ENCODE data around the gene MTHFD1L. TPM values are rescaled to one million over a fixed set of nuclear protein-coding genes. Genes with fewer than 3 reads are reported as not detected.

The MTHFD1L gene
- total and polyA plus RNA-seq, 11 donors, result 1.1 to 13.2 (median 4.2) TPM

- Histone ChIP-seq H3K4me3 (no peak overlapping the region), H3K27ac (peak overlapping the region in 3 of 12 donors; percentile 24 to 54 (median 43)), H3K4me1 (peaks cover 0 to 17% (median 8%) of the 10 kb centered on the region in 12 donors), H3K9me3 (no peaks in the 10 kb centered on the region), H3K27me3 (no peaks in the 10 kb centered on the region), H3K36me3 (no peaks in the 10 kb centered on the region)
- intact Hi-C loops (cut with DNase I), result no loop called here
- ATAC-seq (no peak), DNase-seq (no peak)
- TF ChIP-seq CTCF (IDR thresholded peaks at IDR 0.05) (no peak), POLR2A (IDR thresholded peaks at IDR 0.05) (no peak)
- WGBS, 4 donors, result 79 to 100% (median 95%) methylated on average over 3 of the region's 3 CpGs
Observed at GRCh38 chr6:151088963-151089362, 223.5 kb downstream of the MTHFD1L start.

GRCh38 chr6:151089978-151090377 is 224.5 kb downstream of the MTHFD1L start:
- TF ChIP-seq CTCF (IDR thresholded peaks at IDR 0.05) (no peak), POLR2A (IDR thresholded peaks at IDR 0.05) (no peak)
- no peaks in the 10 kb centered on the region for H3K9me3 ChIP-seq
- H3K27me3 ChIP-seq, result no peaks in the 10 kb centered on the region
- 85 to 94% (median 91%) methylated on average over 4 of the region's 4 CpGs for WGBS, 4 donors
- no peak for ATAC-seq
- H3K4me1 ChIP-seq, result peaks cover 0 to 17% (median 8%) of the 10 kb centered on the region in 12 donors
- H3K4me3 ChIP-seq, result no peak overlapping the region
- intact Hi-C loops (cut with DNase I), result no loop called here
- H3K36me3 ChIP-seq, result no peaks in the 10 kb centered on the region
- H3K27ac ChIP-seq, result no peak overlapping the region
- DNase-seq, result no peak

- WGBS, 4 donors, result 86 to 98% (median 96%) methylated on average over 4 of the region's 4 CpGs
- TF ChIP-seq CTCF (IDR thresholded peaks at IDR 0.05), result no peak
- TF ChIP-seq POLR2A (IDR thresholded peaks at IDR 0.05), result no peak
- ATAC-seq, result no peak
- Histone ChIP-seq H3K27ac (no peak overlapping the region), H3K36me3 (no peaks in the 10 kb centered on the region), H3K27me3 (no peaks in the 10 kb centered on the region), H3K4me1 (peaks cover 0 to 19% (median 8%) of the 10 kb centered on the region in 12 donors), H3K9me3 (no peaks in the 10 kb centered on the region), H3K4me3 (no peak overlapping the region)
- intact Hi-C loops (cut with DNase I), result no loop called here
- no peak for DNase-seq
Observed at GRCh38 chr6:151091571-151091970, 226.1 kb downstream of the MTHFD1L start.

- Histone ChIP-seq H3K27me3 (no peaks in the 10 kb centered on the region), H3K36me3 (no peaks in the 10 kb centered on the region), H3K9me3 (no peaks in the 10 kb centered on the region), H3K4me1 (peaks cover 0 to 18% (median 6%) of the 10 kb centered on the region in 12 donors), H3K27ac (no peak overlapping the region), H3K4me3 (no peak overlapping the region)
- WGBS, 4 donors, result 51 to 77% (median 65%) methylated on average over 5 of the region's 5 CpGs
- TF ChIP-seq CTCF (IDR thresholded peaks at IDR 0.05), result no peak
- no peak for TF ChIP-seq POLR2A (IDR thresholded peaks at IDR 0.05)
- ATAC-seq, result no peak
- intact Hi-C loops (cut with DNase I), result no loop called here
- DNase-seq, result no peak
Observed at GRCh38 chr6:151092591-151092990, 227.1 kb downstream of the MTHFD1L start.
